Measurements from ENCODE around the gene RCCD1.

RCCD1 gene

DNA sequence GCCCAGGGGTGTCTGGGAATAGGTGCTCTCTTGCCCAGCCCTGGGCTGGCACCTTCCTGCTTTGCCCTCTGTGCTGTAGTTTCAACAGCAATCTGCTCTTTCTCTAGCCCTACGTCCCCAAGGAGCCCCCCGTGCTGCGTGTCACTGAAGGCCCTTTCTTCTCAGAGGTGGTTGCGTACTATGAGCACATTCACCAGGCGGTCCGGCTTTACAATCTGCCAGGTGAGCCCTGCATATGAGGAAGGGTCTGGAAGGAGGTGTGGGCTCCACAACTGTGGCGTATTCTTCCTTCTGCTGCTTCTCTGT lies 42.0 kb upstream of the RCCD1 start:
- DNase-seq (ENCODE audit: extremely low read depth, insufficient read length), result no peak
- no peak overlapping the region for H3K4me3 ChIP-seq (replicated peaks; ENCODE audit: low read depth, low read length)
- peaks cover 64% of the 10 kb centered on the region for H3K36me3 ChIP-seq (ENCODE audit: control insufficient read depth, insufficient read depth, low read length)
- TF ChIP-seq CTCF (IDR thresholded peaks at IDR 0.05; ENCODE audit: insufficient read depth, low read length, poor library complexity, severe bottlenecking), result no peak
- H3K27me3 ChIP-seq (replicated peaks; ENCODE audit: control insufficient read depth, insufficient read depth, low read length), result no peaks in the 10 kb centered on the region

DNA sequence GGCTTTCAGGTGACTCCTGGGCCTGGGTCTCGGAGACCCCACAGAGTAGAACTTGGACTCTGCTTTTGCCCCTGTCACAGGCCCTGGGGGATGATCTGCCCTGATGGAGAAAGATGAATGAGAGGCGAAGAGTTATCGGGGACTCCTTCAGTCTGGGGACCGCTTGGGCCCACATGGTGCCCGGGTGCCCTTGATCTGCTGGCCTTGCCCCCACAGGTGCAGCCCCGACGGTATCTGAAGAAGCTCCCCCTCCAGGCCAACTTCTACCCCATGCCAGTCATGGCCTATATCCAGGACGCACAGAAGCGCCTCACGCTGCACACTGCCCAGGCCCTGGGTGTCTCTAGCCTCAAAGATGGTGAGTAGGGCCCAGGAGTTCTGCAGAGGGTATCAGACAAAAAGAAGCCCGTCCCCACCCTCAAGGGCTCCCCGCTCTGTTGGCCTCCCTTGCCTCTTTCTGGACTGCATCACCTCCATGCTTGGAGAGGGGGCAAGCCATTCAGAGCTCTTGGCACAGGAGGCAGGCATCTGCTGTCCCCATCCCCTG lies 41.2 kb upstream of the RCCD1 start:
- no peak for DNase-seq (ENCODE audit: extremely low read depth, insufficient read length)
- Histone ChIP-seq H3K36me3 (ENCODE audit: control insufficient read depth, insufficient read depth, low read length) (peaks cover 67% of the 10 kb centered on the region), H3K4me3 (replicated peaks; ENCODE audit: low read depth, low read length) (no peak overlapping the region), H3K27me3 (replicated peaks; ENCODE audit: control insufficient read depth, insufficient read depth, low read length) (no peaks in the 10 kb centered on the region)
- TF ChIP-seq CTCF (IDR thresholded peaks at IDR 0.05; ENCODE audit: insufficient read depth, low read length, poor library complexity, severe bottlenecking), result no peak

DNA sequence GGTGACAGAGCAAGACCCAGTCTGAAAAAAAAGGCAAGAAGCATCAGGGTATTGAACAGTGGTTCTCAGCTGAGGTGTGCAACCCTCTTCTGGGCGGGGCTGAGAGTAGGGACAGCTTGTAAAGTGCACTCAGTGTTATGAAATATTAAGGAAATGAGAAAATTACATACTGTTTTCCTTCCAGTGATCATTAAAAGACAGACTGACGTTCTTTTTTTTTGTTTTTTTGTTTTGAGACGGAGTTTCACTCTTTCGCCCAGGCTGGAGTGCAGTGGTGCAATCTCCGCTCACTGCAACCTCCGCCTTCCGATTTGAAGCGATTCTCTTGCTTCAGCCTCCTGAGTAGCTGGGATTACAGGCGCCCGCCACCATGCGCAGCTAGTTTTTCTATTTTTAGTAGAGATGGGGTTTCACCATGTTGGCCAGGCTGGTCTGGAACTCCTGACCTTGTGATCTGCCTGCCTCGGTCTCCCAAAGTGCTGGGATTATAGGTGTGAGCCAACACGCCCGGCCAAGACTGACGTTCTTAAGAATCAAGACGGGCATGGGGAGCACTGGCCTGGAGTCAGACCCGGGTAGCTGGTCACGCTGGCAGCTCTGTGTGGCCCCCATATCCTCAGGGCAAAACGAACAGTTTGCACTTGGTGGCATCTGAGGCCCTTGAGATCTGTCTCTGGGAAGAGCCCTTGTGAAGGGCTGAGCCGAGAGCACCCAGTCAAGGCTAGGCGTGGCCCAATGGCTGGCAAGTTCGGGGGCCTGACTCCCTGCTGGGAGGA lies 40.2 kb upstream of the RCCD1 start:
- TF ChIP-seq CTCF (IDR thresholded peaks at IDR 0.05; ENCODE audit: insufficient read depth, low read length, poor library complexity, severe bottlenecking), result no peak
- Histone ChIP-seq H3K27me3 (replicated peaks; ENCODE audit: control insufficient read depth, insufficient read depth, low read length) (no peaks in the 10 kb centered on the region), H3K36me3 (ENCODE audit: control insufficient read depth, insufficient read depth, low read length) (peaks cover 63% of the 10 kb centered on the region), H3K4me3 (replicated peaks; ENCODE audit: low read depth, low read length) (no peak overlapping the region)
- DNase-seq (ENCODE audit: extremely low read depth, insufficient read length), result no peak

DNA sequence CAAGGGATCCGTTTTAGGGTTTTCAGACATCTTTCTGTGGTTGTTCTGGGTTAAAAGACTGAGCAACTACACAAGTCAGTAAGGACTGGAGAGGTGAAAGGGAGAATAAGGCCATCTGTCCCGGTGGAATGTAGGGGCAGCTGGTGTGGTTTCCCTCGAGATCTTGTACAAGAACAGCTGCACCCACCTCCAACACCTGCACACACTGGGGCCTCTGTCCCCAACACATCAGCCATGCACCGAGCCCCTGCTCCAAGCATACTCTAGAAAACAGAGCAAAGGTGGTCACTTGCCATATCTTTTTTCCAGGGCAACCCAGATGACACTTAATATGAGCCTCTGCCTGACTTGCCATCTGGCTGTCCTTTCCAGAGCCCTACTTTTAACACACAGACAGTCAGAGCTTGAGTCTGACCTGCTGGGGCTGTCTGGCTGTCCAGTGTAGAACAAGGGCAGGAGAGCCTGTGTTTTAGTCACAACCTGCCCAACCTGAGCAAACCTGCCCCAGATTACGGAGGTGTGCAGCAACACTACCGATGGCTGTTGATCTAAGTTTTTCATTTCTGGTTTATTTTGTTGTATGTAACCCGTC lies 39.4 kb upstream of the RCCD1 start:
- H3K27me3 ChIP-seq (replicated peaks; ENCODE audit: control insufficient read depth, insufficient read depth, low read length), result no peaks in the 10 kb centered on the region
- H3K4me3 ChIP-seq (replicated peaks; ENCODE audit: low read depth, low read length), result no peak overlapping the region
- H3K36me3 ChIP-seq (ENCODE audit: control insufficient read depth, insufficient read depth, low read length), result peaks cover 68% of the 10 kb centered on the region
- DNase-seq (ENCODE audit: extremely low read depth, insufficient read length), result no peak
- TF ChIP-seq CTCF (IDR thresholded peaks at IDR 0.05; ENCODE audit: insufficient read depth, low read length, poor library complexity, severe bottlenecking), result no peak

GRCh38 chr15:90915808-90916440 lies 38.8 kb upstream of the RCCD1 start:
- DNase-seq (ENCODE audit: extremely low read depth, insufficient read length), result no peak
- TF ChIP-seq CTCF (IDR thresholded peaks at IDR 0.05; ENCODE audit: insufficient read depth, low read length, poor library complexity, severe bottlenecking), result no peak
- Histone ChIP-seq H3K4me3 (replicated peaks; ENCODE audit: low read depth, low read length) (no peak overlapping the region), H3K36me3 (ENCODE audit: control insufficient read depth, insufficient read depth, low read length) (peaks cover 65% of the 10 kb centered on the region), H3K27me3 (replicated peaks; ENCODE audit: control insufficient read depth, insufficient read depth, low read length) (no peaks in the 10 kb centered on the region)

Data from GM06990 (cell line).